ENCODE measurements around the gene SLC38A9. TPM values are rescaled to one million over a fixed set of nuclear protein-coding genes. Genes with fewer than 3 reads are reported as not detected.

Gene SLC38A9
- total RNA-seq, 4 donors from 2014 or later: 19.5 to 44.2 (median 30.4) TPM

GRCh38 chr5:55592388-55593114 lies 119.6 kb downstream of the SLC38A9 start:
- Histone ChIP-seq H3K4me1 (peaks cover 0 to 7% of the 10 kb centered on the region in 2 donors), H3K27me3 (no peaks in the 10 kb centered on the region), H3K4me3 (replicated peaks in 1 of 3) (no peak overlapping the region), H3K9me3 (no peaks in the 10 kb centered on the region), H3K36me3 (no peaks in the 10 kb centered on the region), H3K27ac (no peak overlapping the region)
- no peak for DNase-seq
- TF ChIP-seq CTCF (IDR thresholded peaks at IDR 0.05) (no peak), POLR2A (IDR thresholded peaks at IDR 0.05) (no peak)
- 93 to 95% methylated on average over 5 of the region's 5 CpGs for WGBS, 2 donors
- intact Hi-C loops (cut with DNase I): no loop called here

GRCh38 chr5:55591686-55592085 lies 120.4 kb downstream of the SLC38A9 start:
- Histone ChIP-seq H3K27ac (no peak overlapping the region), H3K36me3 (no peaks in the 10 kb centered on the region), H3K4me3 (replicated peaks in 1 of 3) (no peak overlapping the region), H3K27me3 (no peaks in the 10 kb centered on the region), H3K9me3 (no peaks in the 10 kb centered on the region), H3K4me1 (peaks cover 0 to under 1% of the 10 kb centered on the region in 2 donors)
- intact Hi-C loops (cut with DNase I): no loop called here
- WGBS, 2 donors: 60 to 87% methylated on average over 4 of the region's 4 CpGs
- DNase-seq: no peak
- no peak for TF ChIP-seq POLR2A (IDR thresholded peaks at IDR 0.05)

- H3K9me3 ChIP-seq: no peaks in the 10 kb centered on the region
- no peak for DNase-seq
- H3K4me1 ChIP-seq: no peaks in the 10 kb centered on the region
- H3K27me3 ChIP-seq: no peaks in the 10 kb centered on the region
- no peak overlapping the region for H3K4me3 ChIP-seq (replicated peaks in 1 of 3)
- intact Hi-C loops (cut with DNase I): no loop called here
- TF ChIP-seq CTCF (IDR thresholded peaks at IDR 0.05) (no peak), POLR2A (IDR thresholded peaks at IDR 0.05) (no peak)
- no peaks in the 10 kb centered on the region for H3K36me3 ChIP-seq
- no peak overlapping the region for H3K27ac ChIP-seq
- WGBS, 2 donors: 73 to 80% methylated on average over 1 of the region's 1 CpG
Observed at GRCh38 chr5:55585206-55585610, 126.9 kb downstream of the SLC38A9 start.

GRCh38 chr5:55584398-55585205 lies 127.5 kb downstream of the SLC38A9 start:
- H3K27me3 ChIP-seq: no peaks in the 10 kb centered on the region
- no peak overlapping the region for H3K27ac ChIP-seq
- no peaks in the 10 kb centered on the region for H3K4me1 ChIP-seq
- H3K36me3 ChIP-seq: no peaks in the 10 kb centered on the region
- 81 to 95% methylated on average over 3 of the region's 3 CpGs for WGBS, 2 donors
- no peaks in the 10 kb centered on the region for H3K9me3 ChIP-seq
- H3K4me3 ChIP-seq (replicated peaks in 1 of 3): no peak overlapping the region
- TF ChIP-seq POLR2A (IDR thresholded peaks at IDR 0.05): no peak
- no peak for TF ChIP-seq CTCF (IDR thresholded peaks at IDR 0.05)
- intact Hi-C loops (cut with DNase I): no loop called here
- DNase-seq: no peak

GRCh38 chr5:55583578-55583977 lies 128.5 kb downstream of the SLC38A9 start:
- Histone ChIP-seq H3K27ac (no peak overlapping the region), H3K27me3 (no peaks in the 10 kb centered on the region), H3K36me3 (no peaks in the 10 kb centered on the region), H3K9me3 (no peaks in the 10 kb centered on the region), H3K4me3 (replicated peaks in 1 of 3) (no peak overlapping the region), H3K4me1 (no peaks in the 10 kb centered on the region)
- intact Hi-C loops (cut with DNase I): no loop called here
- DNase-seq: no peak
- 82 to 89% methylated on average over 9 of the region's 9 CpGs for WGBS, 2 donors
- no peak for TF ChIP-seq POLR2A (IDR thresholded peaks at IDR 0.05)

- intact Hi-C loops (cut with DNase I): no loop called here
- DNase-seq: no peak
- Histone ChIP-seq H3K27ac (no peak overlapping the region), H3K4me3 (replicated peaks in 1 of 3) (no peak overlapping the region), H3K36me3 (no peaks in the 10 kb centered on the region), H3K27me3 (no peaks in the 10 kb centered on the region), H3K4me1 (peaks cover 0 to 11% of the 10 kb centered on the region in 2 donors), H3K9me3 (no peaks in the 10 kb centered on the region)
- TF ChIP-seq CTCF (IDR thresholded peaks at IDR 0.05) (no peak), POLR2A (IDR thresholded peaks at IDR 0.05) (no peak)
- 45 to 60% methylated on average over 2 of the region's 2 CpGs for WGBS, 2 donors
Observed at GRCh38 chr5:55582256-55582655, 129.9 kb downstream of the SLC38A9 start.
